ENCODE measurements around the gene NDUFS2. TPM values are rescaled to one million over a fixed set of nuclear protein-coding genes. Genes with fewer than 3 reads are reported as not detected.

NDUFS2 gene
- total and polyA plus RNA-seq, 10 of the 15 experiments (the other 5 are each of a cell fraction or from before 2014, with no cell fraction given): 66.5 to 215 (median 148) TPM

GRCh38 chr1:161168906-161169305, 33.3 kb upstream of the NDUFS2 start:
- no peaks in the 10 kb centered on the region for H4K20me1 ChIP-seq (ENCODE audit: control insufficient read depth, insufficient read depth)
- no peak overlapping the region for H3K27ac ChIP-seq (ENCODE audit: control insufficient read depth, insufficient read depth)
- intact Hi-C loops (cut with micrococcal nuclease; ENCODE audit: unreplicated experiment) (no loop called here), in situ Hi-C loops (cut with MboI) (no loop called here)
- ChIA-PET CTCF (interaction anchor here (1.2 to 2.5 kb wide), 2 partner anchors 10 to 213 kb away, joined by 4 to 9 read pairs; no protein-coding TSS in a partner anchor), POLR2A (no interaction called here), SMC1A (ENCODE audit: uncharacterized antibody, unreplicated experiment) (interaction anchor here (1.1 to 1.2 kb wide), 2 partner anchors 33 to 57 kb away, joined by 3 read pairs; partner anchors contain the start of genes NDUFS2 and TOMM40L), RAD21 (ENCODE audit: unreplicated experiment) (interaction anchor here (4.8 kb wide), 1 partner anchor 214 kb away, joined by 34 read pairs; no protein-coding TSS in a partner anchor)
- H3K4me1 ChIP-seq (ENCODE audit: control insufficient read depth, insufficient read depth, low read length): peaks cover 8% of the 10 kb centered on the region
- no peaks in the 10 kb centered on the region for H3K27me3 ChIP-seq (replicated peaks in 1 of 2; ENCODE audit: control insufficient read depth in 2 of 2, insufficient read depth in 2 of 2, low read length in 1 of 2)
- H2AFZ ChIP-seq (ENCODE audit: control insufficient read depth, low read depth, low read length): no peak overlapping the region
- no peak for TF ChIP-seq NFIC (IDR thresholded peaks at IDR 0.05; ENCODE audit: low read depth, low read length)
- TF ChIP-seq, protein P1, sequence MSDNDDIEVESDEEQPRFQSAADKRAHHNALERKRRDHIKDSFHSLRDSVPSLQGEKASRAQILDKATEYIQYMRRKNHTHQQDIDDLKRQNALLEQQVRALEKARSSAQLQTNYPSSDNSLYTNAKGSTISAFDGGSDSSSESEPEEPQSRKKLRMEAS (IDR thresholded peaks at IDR 0.05; ENCODE audit: low read depth, low read length): no peak
- TF ChIP-seq, protein P2, sequence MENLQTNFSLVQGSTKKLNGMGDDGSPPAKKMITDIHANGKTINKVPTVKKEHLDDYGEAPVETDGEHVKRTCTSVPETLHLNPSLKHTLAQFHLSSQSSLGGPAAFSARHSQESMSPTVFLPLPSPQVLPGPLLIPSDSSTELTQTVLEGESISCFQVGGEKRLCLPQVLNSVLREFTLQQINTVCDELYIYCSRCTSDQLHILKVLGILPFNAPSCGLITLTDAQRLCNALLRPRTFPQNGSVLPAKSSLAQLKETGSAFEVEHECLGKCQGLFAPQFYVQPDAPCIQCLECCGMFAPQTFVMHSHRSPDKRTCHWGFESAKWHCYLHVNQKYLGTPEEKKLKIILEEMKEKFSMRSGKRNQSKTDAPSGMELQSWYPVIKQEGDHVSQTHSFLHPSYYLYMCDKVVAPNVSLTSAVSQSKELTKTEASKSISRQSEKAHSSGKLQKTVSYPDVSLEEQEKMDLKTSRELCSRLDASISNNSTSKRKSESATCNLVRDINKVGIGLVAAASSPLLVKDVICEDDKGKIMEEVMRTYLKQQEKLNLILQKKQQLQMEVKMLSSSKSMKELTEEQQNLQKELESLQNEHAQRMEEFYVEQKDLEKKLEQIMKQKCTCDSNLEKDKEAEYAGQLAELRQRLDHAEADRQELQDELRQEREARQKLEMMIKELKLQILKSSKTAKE (IDR thresholded peaks at IDR 0.05; ENCODE audit: low read depth, poor library complexity, severe bottlenecking): no peak
- no peak for TF ChIP-seq CEBPZ (IDR thresholded peaks at IDR 0.05; ENCODE audit: low read depth, low read length)
- TF ChIP-seq BMI1 (IDR thresholded peaks at IDR 0.05; ENCODE audit: borderline replicate concordance): no peak
- 93% methylated on average over 9 of the region's 9 CpGs for WGBS (ENCODE audit: insufficient coverage, insufficient replicate concordance, low lambda C conversion rate, missing lambda C conversion rate)
- no TSS peak for BruUV-seq (replicated peaks)
- peaks cover 3% of the 10 kb centered on the region; the same call in 1 of the 2 replicates for H3K79me2 ChIP-seq (ENCODE audit: control insufficient read depth, insufficient read depth, low read length)
- H3K9ac ChIP-seq (ENCODE audit: control insufficient read depth, insufficient read depth, low read length): no peak overlapping the region
- H3K9me3 ChIP-seq (replicated peaks; ENCODE audit: control insufficient read depth, insufficient read depth, low read length): no peaks in the 10 kb centered on the region
- H3K36me3 ChIP-seq (ENCODE audit: control insufficient read depth in 2 of 2, insufficient read depth in 2 of 2, low read length in 1 of 2): peaks cover 17 to 23% of the 10 kb centered on the region in 2 experiments
- FAIRE-seq (no peak), ATAC-seq (no peak), DNase-seq (ENCODE audit: low read depth, low spot score) (no peak)
- no peak overlapping the region for H3K4me2 ChIP-seq (ENCODE audit: control insufficient read depth, insufficient read depth)
- no peak overlapping the region for H3K4me3 ChIP-seq
